ENCODE results near the gene ATRAID. TPM values are rescaled to one million over a fixed set of nuclear protein-coding genes. Genes with fewer than 3 reads are reported as not detected.

Gene ATRAID
- total RNA-seq, 1 experiment from 2014 or later = 108 TPM

GRCh38 chr2:27261926-27262298 is 50.1 kb downstream of the ATRAID start:
- H3K23ac ChIP-seq (ENCODE audit: insufficient read length, low read depth, low read length) = no peak overlapping the region
- H3K4me2 ChIP-seq (ENCODE audit: insufficient read depth, insufficient read length, low read length) = peak overlapping the region; percentile 46
- peaks cover 20% of the 10 kb centered on the region for H3K23me2 ChIP-seq (ENCODE audit: insufficient read length, low read depth, low read length, poor library complexity, severe bottlenecking)
- no peak overlapping the region for H2BK15ac ChIP-seq (ENCODE audit: low read depth, low read length)
- H3K18ac ChIP-seq (ENCODE audit: insufficient read length, low read depth, low read length) = no peak overlapping the region
- no peak overlapping the region for H2BK120ac ChIP-seq (ENCODE audit: low read depth, low read length, poor library complexity, severe bottlenecking)
- no peak overlapping the region for H3K14ac ChIP-seq (ENCODE audit: insufficient read depth, low read length)
- no peak for TF ChIP-seq CTCF (conservative IDR thresholded peaks at IDR 0.05)
- H3K9me3 Mint-ChIP-seq = no peaks in the 10 kb centered on the region; a peak in 2 of 5 replicates
- no peak overlapping the region for H3K27ac ChIP-seq (ENCODE audit: insufficient read length, low read depth, low read length)
- no peak overlapping the region for H2AK5ac ChIP-seq (ENCODE audit: insufficient read length, low read length)
- H3K9me3 ChIP-seq (ENCODE audit: control insufficient read depth, low read depth, low read length) = no peaks in the 10 kb centered on the region
- H3K27me3 ChIP-seq (ENCODE audit: insufficient read depth, low read length) = peaks cover 38% of the 10 kb centered on the region; the same call in 1 of the 2 replicates
- no peak overlapping the region for H3K4ac ChIP-seq (ENCODE audit: low read depth, low read length)
- no CpG with 5 or more reads among the region's 40 CpGs for WGBS (ENCODE audit: extremely low coverage, insufficient read length, low lambda C conversion rate)
- no peak for DNase-seq
- no peaks in the 10 kb centered on the region for H4K20me1 ChIP-seq (ENCODE audit: control insufficient read depth, insufficient read depth, insufficient read length)
- no peak overlapping the region for H3K27ac Mint-ChIP-seq
- no peak overlapping the region for H3K9ac ChIP-seq (ENCODE audit: extremely low read depth, insufficient read length, low read length)
- no peak overlapping the region for H4K91ac ChIP-seq (ENCODE audit: insufficient read length, low read depth, low read length)
- H2BK5ac ChIP-seq (ENCODE audit: insufficient read length, low read length) = no peak overlapping the region
- no peak overlapping the region for H4K8ac ChIP-seq (replicated peaks; ENCODE audit: insufficient read length, low read depth, low read length)
- peaks cover 49% of the 10 kb centered on the region for H3K27me3 Mint-ChIP-seq (ENCODE audit: low read depth)
- no peaks in the 10 kb centered on the region for H3K79me1 ChIP-seq (ENCODE audit: insufficient read depth, low read depth, low read length, poor library complexity, severe bottlenecking)
- H2BK20ac ChIP-seq (ENCODE audit: low read depth, low read length, poor library complexity, severe bottlenecking) = no peak overlapping the region
- peak overlapping the region; percentile 58 to 88 for H3K4me3 Mint-ChIP-seq
- no peaks in the 10 kb centered on the region for H3K79me2 ChIP-seq (ENCODE audit: insufficient read depth, low read length)
- H3K4me1 ChIP-seq (ENCODE audit: insufficient read depth, low read length) = no peaks in the 10 kb centered on the region; the same call in 1 of the 2 replicates
- no peak overlapping the region for H2AFZ ChIP-seq (ENCODE audit: low read length)
- H3K4me1 Mint-ChIP-seq = peaks cover 27 to 29% of the 10 kb centered on the region in 2 experiments
- H3T11ph ChIP-seq (ENCODE audit: low read length) = no peak overlapping the region
- H2BK12ac ChIP-seq (ENCODE audit: insufficient read length, low read depth, low read length) = no peak overlapping the region
- H3K36me3 Mint-ChIP-seq (ENCODE audit: insufficient read depth in 1 of 3, low read depth in 3 of 3) = no peaks in the 10 kb centered on the region; a peak in 2 of 7 replicates
- H4K5ac ChIP-seq (ENCODE audit: insufficient read length, low read depth, low read length) = no peak overlapping the region
- H3K56ac ChIP-seq (ENCODE audit: insufficient read length, low read depth, low read length) = no peak overlapping the region
